H1 (cell line): ENCODE data around the gene ARG2. TPM values are rescaled to one million over a fixed set of nuclear protein-coding genes. Genes with fewer than 3 reads are reported as not detected.

Experiments
- CTCF ChIA-PET: fragments of 300-600 bp; sonication (Branson Sonifier 250); formaldehyde crosslinking; loops from one replicate; lab custom pipeline; 2021; ENCODE audit not compliant: partially characterized antibody; lab: Charles Lee
- POLR2A ChIA-PET: fragments of 300-600 bp; sonication (Branson Sonifier 250); formaldehyde crosslinking; loops from one replicate; lab custom pipeline; 2021; ENCODE audit warnings: inconsistent platforms; ENCODE audit not compliant: partially characterized antibody; lab: Charles Lee
- DNase-seq, 2 experiments: peaks; one replicate each; pipeline versions ENCODE4 v3.0.0 to v3.0.0-alpha.2; 2010 to 2022; ENCODE audit warnings: low spot score in 2 of 2, low read depth in 1 of 2, mixed read lengths in 1 of 2
- FAIRE-seq: peaks from 2 replicates; lab custom pipeline; 2011; peaks lifted over from hg19 to GRCh38; lab: Jason Lieb, UNC
- H2AFZ ChIP-seq: 2 replicates; pipeline ENCODE4 v1.8.1; 2012; ENCODE audit warnings: low read length, inconsistent platforms
- H2AK5ac ChIP-seq: 2 replicates; pipeline ENCODE4 v1.6.1; 2013; ENCODE audit warnings: low read depth, low read length
- H2BK120ac ChIP-seq: replicated peaks from 2 replicates; pipeline ENCODE3; 2013; ENCODE audit warnings: low read depth, low read length, inconsistent platforms
- H2BK12ac ChIP-seq: 2 replicates; pipeline ENCODE4 v1.6.1; 2013; ENCODE audit warnings: low read depth, low read length
- H2BK15ac ChIP-seq: 2 replicates; pipeline ENCODE4 v1.6.1; 2013; ENCODE audit warnings: low read length
- H2BK20ac ChIP-seq: 2 replicates; pipeline ENCODE4 v1.6.1; 2013; ENCODE audit warnings: low read length
- H2BK5ac ChIP-seq: 2 replicates; pipeline ENCODE4 v1.6.1; 2013; ENCODE audit warnings: low read depth, low read length
- H3K14ac ChIP-seq: 2 replicates; pipeline ENCODE4 v1.6.1; 2013; ENCODE audit warnings: inconsistent platforms; ENCODE audit not compliant: insufficient read length
- H3K18ac ChIP-seq: 2 replicates; pipeline ENCODE4 v1.6.1; 2013; ENCODE audit warnings: low read length; ENCODE audit errors: extremely low read depth
- H3K23ac ChIP-seq: 2 replicates; pipeline ENCODE4 v1.6.1; 2013; ENCODE audit warnings: inconsistent platforms; ENCODE audit not compliant: insufficient read length
- H3K23me2 ChIP-seq: 2 replicates; pipeline ENCODE4 v1.6.1; 2013; ENCODE audit warnings: low read depth, low read length
- H3K27ac ChIP-seq: 2 replicates; pipeline ENCODE4 v1.6.1; 2011; ENCODE audit warnings: low read depth, low read length, inconsistent platforms
- H3K27me3 ChIP-seq, 4 experiments: replicated peaks in 1 of 4; 1 replicate in 1 of 4; 2 replicates in 3 of 4; pipeline versions ENCODE4 v1.6.1 to v1.8.1; 2011 to 2013; ENCODE audit warnings: low read length in 3 of 4, mild to moderate bottlenecking in 3 of 4, inconsistent platforms in 2 of 4, mixed read lengths in 2 of 4, moderate library complexity in 1 of 4; ENCODE audit not compliant: control insufficient read depth in 3 of 4, insufficient read depth in 3 of 4; ENCODE audit errors: extremely low read depth in 1 of 4
- H3K36me3 ChIP-seq, 4 experiments: 2 replicates each; pipeline versions ENCODE4 v1.6.1 to v1.8.1; 2011 to 2013; ENCODE audit warnings: mild to moderate bottlenecking in 4 of 4, low read length in 3 of 4, moderate library complexity in 2 of 4, control low read depth in 1 of 4, inconsistent platforms in 1 of 4; ENCODE audit not compliant: insufficient read depth in 4 of 4, control insufficient read depth in 2 of 4
- H3K4ac ChIP-seq: replicated peaks from 2 replicates; pipeline ENCODE3; 2013; ENCODE audit warnings: low read length, low read depth, mixed read lengths, inconsistent platforms; ENCODE audit not compliant: insufficient read length
- H3K4me1 ChIP-seq, 4 experiments: replicated peaks in 1 of 4; 1 replicate in 1 of 4; 2 replicates in 3 of 4; pipeline versions ENCODE4 v1.6.1 to v1.8.1; 2011 to 2013; ENCODE audit warnings: low read length in 3 of 4, inconsistent platforms in 2 of 4, mixed read lengths in 1 of 4; ENCODE audit not compliant: insufficient read depth in 4 of 4, control insufficient read depth in 3 of 4
- H3K4me2 ChIP-seq, 2 experiments: 2 replicates each; pipeline versions ENCODE4 v1.6.1 to v1.8.1; 2011 to 2013; ENCODE audit warnings: low read depth in 2 of 2, low read length in 2 of 2, control low read depth in 1 of 2, inconsistent platforms in 1 of 2, mild to moderate bottlenecking in 1 of 2; ENCODE audit not compliant: insufficient read depth in 1 of 2
- H3K4me3 ChIP-seq, 4 experiments: fragments of 200-600, 300-600 bp in 1 of 4; sonication (generic), shearing (Covaris generic), sonication (Bioruptor Twin) in 1 of 4; 2 replicates each; pipeline versions ENCODE4 v1.5.1 to v1.8.1; 2011 to 2016; ENCODE audit warnings: low read length in 4 of 4, low read depth in 3 of 4, control low read depth in 2 of 4, inconsistent platforms in 2 of 4, mild to moderate bottlenecking in 2 of 4, mixed read lengths in 1 of 4, moderate library complexity in 1 of 4; ENCODE audit not compliant: insufficient read depth in 2 of 4; ENCODE audit errors: extremely low read depth in 1 of 4
- H3K56ac ChIP-seq: replicated peaks from 2 replicates; pipeline ENCODE3; 2013; ENCODE audit warnings: low read depth, mild to moderate bottlenecking, mixed read lengths, low read length, inconsistent platforms; ENCODE audit not compliant: insufficient read length
- H3K79me1 ChIP-seq: 2 replicates; pipeline ENCODE4 v1.6.1; 2013; ENCODE audit warnings: low read depth, low read length, control low read depth
- H3K79me2 ChIP-seq, 2 experiments: 2 replicates each; pipeline versions ENCODE4 v1.6.1 to v1.8.1; 2012 to 2013; ENCODE audit warnings: low read length in 2 of 2, mild to moderate bottlenecking in 2 of 2, inconsistent platforms in 1 of 2; ENCODE audit not compliant: insufficient read depth in 2 of 2, control insufficient read depth in 1 of 2
- H3K9ac ChIP-seq, 4 experiments: replicated peaks in 1 of 4; 1 replicate in 1 of 4; 2 replicates in 3 of 4; pipeline versions ENCODE4 v1.6.1 to v1.8.1; 2011 to 2013; ENCODE audit warnings: low read depth in 3 of 4, low read length in 3 of 4, control low read depth in 2 of 4, mild to moderate bottlenecking in 2 of 4, moderate library complexity in 2 of 4, inconsistent platforms in 1 of 4; ENCODE audit errors: extremely low read depth in 1 of 4
- H3K9me3 ChIP-seq, 2 experiments: 2 replicates each; pipeline versions ENCODE4 v1.6.1 to v1.8.1; 2012 to 2013; ENCODE audit warnings: mild to moderate bottlenecking in 2 of 2, moderate library complexity in 2 of 2, control low read depth in 1 of 2, inconsistent platforms in 1 of 2, low read depth in 1 of 2, low read length in 1 of 2, mixed read lengths in 1 of 2; ENCODE audit not compliant: insufficient read depth in 2 of 2
- H4K20me1 ChIP-seq, 2 experiments: replicated peaks in 1 of 2; 2 replicates each; pipeline versions ENCODE3 to v1.8.1; 2011 to 2013; ENCODE audit warnings: inconsistent platforms in 2 of 2, low read length in 2 of 2, mild to moderate bottlenecking in 1 of 2; ENCODE audit not compliant: insufficient read depth in 2 of 2, control insufficient read depth in 1 of 2
- H4K5ac ChIP-seq: 2 replicates; pipeline ENCODE4 v1.6.1; 2013; ENCODE audit warnings: low read length, low read depth, mixed read lengths, inconsistent platforms; ENCODE audit not compliant: insufficient read length
- H4K8ac ChIP-seq: 2 replicates; pipeline ENCODE4 v1.8.0; 2013; ENCODE audit warnings: mild to moderate bottlenecking, moderate library complexity, low read length, inconsistent platforms; ENCODE audit not compliant: insufficient read depth; ENCODE audit errors: extremely low read depth
- H4K91ac ChIP-seq: replicated peaks from 2 replicates; pipeline ENCODE3; 2013; ENCODE audit warnings: low read length, mixed read lengths, inconsistent platforms; ENCODE audit not compliant: insufficient read length
- ATF3 ChIP-seq: IDR thresholded peaks from 2 replicates; pipeline ENCODE4 v1.6.1; 2011; ENCODE audit warnings: low read depth, mild to moderate bottlenecking, low read length; ENCODE audit not compliant: insufficient read depth
- CBX8 ChIP-seq: fragments of 300-800, 300-1000 bp; sonication (generic); IDR thresholded peaks from 2 replicates; pipeline ENCODE4 v1.7.1; 2016; ENCODE audit warnings: low read depth, low read length, borderline replicate concordance
- NANOG ChIP-seq: IDR thresholded peaks from 2 replicates; pipeline ENCODE4 v1.6.1; 2011; ENCODE audit warnings: low read length, low read depth, mild to moderate bottlenecking, inconsistent platforms; ENCODE audit not compliant: insufficient read depth, poor library complexity, severe bottlenecking
- WGBS, 2 experiments: shearing (Covaris generic) in 1 of 2; methylation state at CpG; one replicate each; pipeline versions ENCODE4 v1.1.6 to v1.1.7; 2013 to 2015; ENCODE audit warnings: low lambda C conversion rate in 2 of 2, mixed read lengths in 2 of 2, inconsistent platforms in 1 of 2, low coverage in 1 of 2, missing lambda C conversion rate in 1 of 2; ENCODE audit not compliant: insufficient replicate concordance in 2 of 2, insufficient coverage in 1 of 2, insufficient read length in 1 of 2; ENCODE audit errors: extremely low coverage in 1 of 2, missing lambda C conversion rate in 1 of 2; 5-methylcytosine and 5-hydroxymethylcytosine counted together
- polyA plus RNA-seq, 7 experiments: library from polyadenylated mRNA; depleted of rRNA in 3 of 7; stranded (reverse) in 5 of 7; unstranded in 2 of 7; fragments of >200 nt in 5 of 7; fragments of 200-250 nt in 2 of 7; gene quantifications; 1 replicate in 5 of 7; 2 replicates in 1 of 7; 4 replicates in 1 of 7; pipeline versions ENCODE4 v1.2.1 to v1.2.3, GENCODE V29; 2011 to 2013; ENCODE audit warnings: missing spikeins in 2 of 7, mixed read lengths in 2 of 7
- total RNA-seq: library from RNA; stranded (reverse); fragmentation: NEBNext Ultra II Directional; extraction: Animal tissue kit (Norgen Biotek cat#: 25700); gene quantifications from 2 replicates; pipeline ENCODE4 v1.2.1, GENCODE V29; 2021

The ARG2 gene
- total and polyA plus RNA-seq, 2 of the 8 experiments (the other 6 are each of a cell fraction or from before 2014, with no cell fraction given) = 49.9 to 59.1 TPM

- no peak overlapping the region for H2BK15ac ChIP-seq
- H4K20me1 ChIP-seq = peaks cover 0 to 2% of the 10 kb centered on the region in 2 experiments
- FAIRE-seq (no peak), DNase-seq (no peak)
- no peak overlapping the region for H2AK5ac ChIP-seq
- H3K14ac ChIP-seq = no peak overlapping the region
- H3K79me1 ChIP-seq = no peaks in the 10 kb centered on the region
- TF ChIP-seq CBX8 (no peak), ATF3 (no peak), NANOG (no peak)
- no peak overlapping the region for H3K4me3 ChIP-seq
- H2BK20ac ChIP-seq = no peak overlapping the region
- no peaks in the 10 kb centered on the region for H3K4me1 ChIP-seq
- H2BK12ac ChIP-seq = no peak overlapping the region
- H3K4ac ChIP-seq = no peak overlapping the region
- H3K18ac ChIP-seq = no peak overlapping the region
- H2BK5ac ChIP-seq = no peak overlapping the region
- no peak overlapping the region for H4K91ac ChIP-seq
- no peak overlapping the region for H3K56ac ChIP-seq
- no peaks in the 10 kb centered on the region for H3K23me2 ChIP-seq
- ChIA-PET CTCF (interaction anchor here (0.7 to 28.8 kb wide), 16 partner anchors 8 to 158 kb away, joined by 3 to 924 read pairs (median 12); partner anchors contain the start of genes ARG2, PIGH, PLEKHH1 and RDH12), POLR2A (interaction anchor here (0.9 kb wide), 1 partner anchor 13 kb away, joined by 3 read pairs; the partner anchor contains the start of gene PIGH)
- no peak overlapping the region for H3K9ac ChIP-seq
- H3K36me3 ChIP-seq = peaks cover 6 to 19% (median 11%) of the 10 kb centered on the region in 4 experiments
- no peak overlapping the region for H2BK120ac ChIP-seq
- no peaks in the 10 kb centered on the region for H3K9me3 ChIP-seq
- H3K23ac ChIP-seq = no peak overlapping the region
- H3K27ac ChIP-seq = no peak overlapping the region
- H4K5ac ChIP-seq = no peak overlapping the region
- H3K79me2 ChIP-seq = no peaks in the 10 kb centered on the region
- H2AFZ ChIP-seq = no peak overlapping the region
- H4K8ac ChIP-seq = no peak overlapping the region
- no peaks in the 10 kb centered on the region for H3K27me3 ChIP-seq
- no peak overlapping the region for H3K4me2 ChIP-seq
- WGBS, 2 experiments = 87% methylated on average over 4 of the region's 4 CpGs; no CpG with 5 or more reads in 1 of the 2 experiments
Observed at GRCh38 chr14:67586369-67586768, 33.4 kb upstream of the ARG2 start.
